ENCODE results near the gene RNF135. TPM values are rescaled to one million over a fixed set of nuclear protein-coding genes. Genes with fewer than 3 reads are reported as not detected.
"Not testable (repeated sequence)": the region's sequence is repeated elsewhere in the genome, so short reads cannot be mapped to it uniquely, and the experiment has no call there.

RNF135 gene
- total RNA-seq, 2 donors from 2014 or later, result 32.1 to 39.3 TPM

- H3K36me3 ChIP-seq, result no peaks in the 10 kb centered on the region
- no peak overlapping the region for H3K27ac ChIP-seq
- H3K9me3 ChIP-seq, result no peaks in the 10 kb centered on the region
- TF ChIP-seq POLR2AphosphoS5 (IDR thresholded peaks at IDR 0.05), result no peak
- WGBS, result 91% methylated on average over 3 of the region's 3 CpGs
- H3K4me3 ChIP-seq, result no peak overlapping the region
- DNase-seq (ENCODE audit: low spot score), result no peak
- no peaks in the 10 kb centered on the region for H3K4me1 ChIP-seq (replicated peaks)
- intact Hi-C loops (cut with DNase I), result no loop called here
- H3K27me3 ChIP-seq (replicated peaks; ENCODE audit: insufficient read depth), result no peaks in the 10 kb centered on the region
Measured at GRCh38 chr17:30930495-30930894, 40.3 kb upstream of the RNF135 start.

- H3K4me3 ChIP-seq; H3K27me3 ChIP-seq (replicated peaks; ENCODE audit: insufficient read depth); H3K9me3 ChIP-seq; H3K4me1 ChIP-seq (replicated peaks); H3K36me3 ChIP-seq; intact Hi-C loops (cut with DNase I); H3K27ac ChIP-seq; DNase-seq (ENCODE audit: low spot score): not testable (repeated sequence)
- WGBS, result 81% methylated on average over 8 of the region's 8 CpGs
Measured at GRCh38 chr17:30931582-30931981, 39.3 kb upstream of the RNF135 start.

GRCh38 chr17:30933966-30934365, 36.9 kb upstream of the RNF135 start:
- H3K4me3 ChIP-seq, result no peak overlapping the region
- TF ChIP-seq POLR2AphosphoS5 (IDR thresholded peaks at IDR 0.05) (no peak), POLR2A (IDR thresholded peaks at IDR 0.05) (no peak), CTCF (IDR thresholded peaks at IDR 0.05) (no peak)
- no peaks in the 10 kb centered on the region for H3K27me3 ChIP-seq (replicated peaks; ENCODE audit: insufficient read depth)
- intact Hi-C loops (cut with DNase I), result no loop called here
- 78% methylated on average over 5 of the region's 5 CpGs for WGBS
- no peaks in the 10 kb centered on the region for H3K9me3 ChIP-seq
- no peaks in the 10 kb centered on the region for H3K36me3 ChIP-seq
- no peak overlapping the region for H3K27ac ChIP-seq
- DNase-seq (ENCODE audit: low spot score), result no peak
- H3K4me1 ChIP-seq (replicated peaks), result no peaks in the 10 kb centered on the region

GRCh38 chr17:30939051-30939689, 31.7 kb upstream of the RNF135 start:
- no peaks in the 10 kb centered on the region for H3K27me3 ChIP-seq (replicated peaks; ENCODE audit: insufficient read depth)
- no peak overlapping the region for H3K4me3 ChIP-seq
- 88% methylated on average over 13 of the region's 13 CpGs for WGBS
- H3K4me1 ChIP-seq (replicated peaks), result no peaks in the 10 kb centered on the region
- H3K36me3 ChIP-seq, result no peaks in the 10 kb centered on the region
- DNase-seq (ENCODE audit: low spot score), result no peak
- H3K9me3 ChIP-seq, result no peaks in the 10 kb centered on the region
- no peak overlapping the region for H3K27ac ChIP-seq
- intact Hi-C loops (cut with DNase I), result no loop called here
- TF ChIP-seq CTCF (IDR thresholded peaks at IDR 0.05) (no peak), POLR2AphosphoS5 (IDR thresholded peaks at IDR 0.05) (no peak), POLR2A (IDR thresholded peaks at IDR 0.05) (no peak)

GRCh38 chr17:30942308-30943079, 28.3 kb upstream of the RNF135 start:
- WGBS, result 64% methylated on average over 4 of the region's 4 CpGs
- no peak overlapping the region for H3K4me3 ChIP-seq
- DNase-seq (ENCODE audit: low spot score), result no peak
- no peaks in the 10 kb centered on the region for H3K27me3 ChIP-seq (replicated peaks; ENCODE audit: insufficient read depth)
- H3K9me3 ChIP-seq, result no peaks in the 10 kb centered on the region
- H3K36me3 ChIP-seq, result no peaks in the 10 kb centered on the region
- no peak for TF ChIP-seq POLR2A (IDR thresholded peaks at IDR 0.05)
- no peak for TF ChIP-seq POLR2AphosphoS5 (IDR thresholded peaks at IDR 0.05)
- TF ChIP-seq CTCF (IDR thresholded peaks at IDR 0.05), result no peak
- H3K27ac ChIP-seq, result no peak overlapping the region
- intact Hi-C loops (cut with DNase I), result no loop called here
- H3K4me1 ChIP-seq (replicated peaks), result no peaks in the 10 kb centered on the region

GRCh38 chr17:30947796-30948195, 23.0 kb upstream of the RNF135 start:
- Histone ChIP-seq H3K4me3 (no peak overlapping the region), H3K4me1 (replicated peaks) (no peaks in the 10 kb centered on the region), H3K36me3 (no peaks in the 10 kb centered on the region), H3K9me3 (no peaks in the 10 kb centered on the region), H3K27ac (no peak overlapping the region), H3K27me3 (replicated peaks; ENCODE audit: insufficient read depth) (no peaks in the 10 kb centered on the region)
- no peak for DNase-seq (ENCODE audit: low spot score)
- intact Hi-C loops (cut with DNase I), result no loop called here
- WGBS, result 92% methylated on average over 5 of the region's 5 CpGs
- TF ChIP-seq CTCF (IDR thresholded peaks at IDR 0.05) (no peak), POLR2A (IDR thresholded peaks at IDR 0.05) (no peak), POLR2AphosphoS5 (IDR thresholded peaks at IDR 0.05) (no peak)
